Effector CD8-positive, alpha-beta T cell (primary cell): ENCODE measurements around the gene PDLIM5.
"Not testable (repeated sequence)": the region's sequence is repeated elsewhere in the genome, so short reads cannot be mapped to it uniquely, and the experiment has no call there.

ENCODE experiments used
- DNase-seq: peaks from one replicate; lab custom pipeline; 2025; lab: John Stamatoyannopoulos, UW

Gene PDLIM5

GRCh38 chr4:94595880-94596483, 144.2 kb downstream of the PDLIM5 start:
- DNase-seq = no peak

GRCh38 chr4:94598758-94599157, 147.0 kb downstream of the PDLIM5 start:
- DNase-seq = no peak

GRCh38 chr4:94603170-94603747, 151.5 kb downstream of the PDLIM5 start:
- DNase-seq = no peak

- no peak for DNase-seq
Measured at GRCh38 chr4:94605241-94605805, 153.6 kb downstream of the PDLIM5 start.

GRCh38 chr4:94610145-94610544, 158.4 kb downstream of the PDLIM5 start:
- DNase-seq = no peak

GRCh38 chr4:94613248-94613647, 161.5 kb downstream of the PDLIM5 start:
- DNase-seq = no peak

GRCh38 chr4:94615451-94615850, 163.7 kb downstream of the PDLIM5 start:
- DNase-seq = no peak

GRCh38 chr4:94621491-94622080, 169.8 kb downstream of the PDLIM5 start:
- DNase-seq = no peak

- no peak for DNase-seq
Measured at GRCh38 chr4:94623126-94623911, 171.6 kb downstream of the PDLIM5 start.

GRCh38 chr4:94626942-94627341, 175.2 kb downstream of the PDLIM5 start:
- DNase-seq = no peak

- not testable (repeated sequence) for DNase-seq
Measured at GRCh38 chr4:94629058-94629457, 177.3 kb downstream of the PDLIM5 start.

- DNase-seq = no peak
Measured at GRCh38 chr4:94629837-94630236, 178.1 kb downstream of the PDLIM5 start.

- no peak for DNase-seq
Measured at GRCh38 chr4:94634271-94634670, 182.5 kb downstream of the PDLIM5 start.

- DNase-seq = no peak
Measured at GRCh38 chr4:94635177-94635576, 183.4 kb downstream of the PDLIM5 start.

GRCh38 chr4:94636004-94636403, 184.3 kb downstream of the PDLIM5 start:
- DNase-seq = no peak

GRCh38 chr4:94639298-94639697, 187.6 kb downstream of the PDLIM5 start:
- no peak for DNase-seq

- DNase-seq = no peak
Measured at GRCh38 chr4:94640151-94640550, 188.4 kb downstream of the PDLIM5 start.

GRCh38 chr4:94641702-94642560, 190.2 kb downstream of the PDLIM5 start:
- DNase-seq = no peak

GRCh38 chr4:94642561-94642866, 190.8 kb downstream of the PDLIM5 start:
- DNase-seq = no peak

GRCh38 chr4:94648699-94649098, 197.0 kb downstream of the PDLIM5 start:
- DNase-seq = no peak

GRCh38 chr4:94649381-94650133, 197.8 kb downstream of the PDLIM5 start:
- DNase-seq = no peak
